MM.1S (cell line): ENCODE measurements around the gene ZFYVE26.

Source experiments
- CTCF ChIP-seq: fragments of 300-600 bp; sonication (generic); IDR thresholded peaks from 2 replicates; pipeline ENCODE4 v1.5.1; 2016; ENCODE audit warnings: antibody characterized with exemption, low read length, mixed read lengths
- EZH2 ChIP-seq: fragments of 300-600 bp; sonication (generic); optimal IDR thresholded peaks from 2 replicates; pipeline ENCODE3; 2017; ENCODE audit warnings: low read depth, mild to moderate bottlenecking, antibody characterized with exemption, low read length, mixed read lengths

GRCh38 chr14:67778792-67779191, 37.6 kb downstream of the ZFYVE26 start:
- TF ChIP-seq CTCF, result no peak
- TF ChIP-seq EZH2, result no peak
